ENCODE measurements around the gene PHIP.
"Not testable (repeated sequence)": the region's sequence is repeated elsewhere in the genome, so short reads cannot be mapped to it uniquely, and the experiment has no call there.

The PHIP gene

GRCh38 chr6:78935553-78935952, 142.5 kb downstream of the PHIP start:
- no peak for DNase-seq (ENCODE audit: low read depth)
- TF ChIP-seq CTCF (IDR thresholded peaks at IDR 0.05; ENCODE audit: low read depth, low read length, missing control alignments): no peak
- no peak overlapping the region for H3K4me3 ChIP-seq (ENCODE audit: low read depth, low read length)

GRCh38 chr6:78925317-78925716, 152.7 kb downstream of the PHIP start:
- H3K4me3 ChIP-seq (ENCODE audit: low read depth, low read length): no peak overlapping the region
- DNase-seq (ENCODE audit: low read depth): no peak
- TF ChIP-seq CTCF (IDR thresholded peaks at IDR 0.05; ENCODE audit: low read depth, low read length, missing control alignments): no peak

GRCh38 chr6:78921168-78921567, 156.9 kb downstream of the PHIP start:
- not testable (repeated sequence) for DNase-seq (ENCODE audit: low read depth); H3K4me3 ChIP-seq (ENCODE audit: low read depth, low read length)

GRCh38 chr6:78917788-78918187, 160.3 kb downstream of the PHIP start:
- no peak overlapping the region for H3K4me3 ChIP-seq (ENCODE audit: low read depth, low read length)

GRCh38 chr6:78916411-78916810, 161.6 kb downstream of the PHIP start:
- no peak for TF ChIP-seq CTCF (IDR thresholded peaks at IDR 0.05; ENCODE audit: low read depth, low read length, missing control alignments)
- no peak for DNase-seq (ENCODE audit: low read depth)
- H3K4me3 ChIP-seq (ENCODE audit: low read depth, low read length): no peak overlapping the region

More at GRCh38 chr6:78917788-78918187, 160.3 kb downstream of the PHIP start:
- TF ChIP-seq CTCF (IDR thresholded peaks at IDR 0.05; ENCODE audit: low read depth, low read length, missing control alignments): no peak
- DNase-seq (ENCODE audit: low read depth): no peak

GRCh38 chr6:78911218-78911940, 166.7 kb downstream of the PHIP start:
- TF ChIP-seq CTCF (IDR thresholded peaks at IDR 0.05; ENCODE audit: low read depth, low read length, missing control alignments): no peak
- no peak overlapping the region; the same call in 1 of the 2 replicates for H3K4me3 ChIP-seq (ENCODE audit: low read depth, low read length)
- DNase-seq (ENCODE audit: low read depth): no peak

- no peak for DNase-seq (ENCODE audit: low read depth)
- H3K4me3 ChIP-seq (ENCODE audit: low read depth, low read length): peak overlapping the region; percentile 55
Observed at GRCh38 chr6:78910591-78911171, 167.4 kb downstream of the PHIP start.

More at GRCh38 chr6:78910591-78911171, 167.4 kb downstream of the PHIP start:
- TF ChIP-seq CTCF (IDR thresholded peaks at IDR 0.05; ENCODE audit: low read depth, low read length, missing control alignments): no peak
